GM18498 (cell line): Measurements from ENCODE around the gene PRAME.
"Not testable (repeated sequence)": the region's sequence is repeated elsewhere in the genome, so short reads cannot be mapped to it uniquely, and the experiment has no call there.

Experiments
- ATAC-seq: cut with Tn5 transposase; IDR thresholded peaks from one replicate; pipeline ENCODE4 v1.9.1; 2021; ENCODE audit warnings: mild to moderate bottlenecking, moderate library complexity; ENCODE audit not compliant: unreplicated experiment

Gene PRAME

GRCh38 chr22:22526125-22526912 is 32.7 kb downstream of the PRAME start:
- ATAC-seq, result no peak

GRCh38 chr22:22523494-22523893 is 35.6 kb downstream of the PRAME start:
- ATAC-seq, result no peak

- no peak for ATAC-seq
Measured at GRCh38 chr22:22521631-22522030, 37.4 kb downstream of the PRAME start.

GRCh38 chr22:22520667-22521602 is 38.1 kb downstream of the PRAME start:
- no peak for ATAC-seq

GRCh38 chr22:22520020-22520656 is 38.9 kb downstream of the PRAME start, which contains the start of gene ZNF280A:
Gene ZNF280A (minus strand): TSS chr22:22520270. CDS start chr22:22515630, 4,640 bp downstream.
- no peak for ATAC-seq

- ATAC-seq, result no peak
Measured at GRCh38 chr22:22519591-22519990, 39.5 kb downstream of the PRAME start.

GRCh38 chr22:22516992-22517391 is 42.1 kb downstream of the PRAME start:
- ATAC-seq, result no peak

- ATAC-seq, result no peak
Measured at GRCh38 chr22:22515890-22516289, 43.2 kb downstream of the PRAME start.

GRCh38 chr22:22514431-22514830 is 44.6 kb downstream of the PRAME start:
- ATAC-seq, result not testable (repeated sequence)

GRCh38 chr22:22513619-22514018 is 45.4 kb downstream of the PRAME start:
- no peak for ATAC-seq

GRCh38 chr22:22512951-22513350 is 46.1 kb downstream of the PRAME start:
- ATAC-seq, result no peak

GRCh38 chr22:22510833-22511232 is 48.2 kb downstream of the PRAME start:
- not testable (repeated sequence) for ATAC-seq

- ATAC-seq, result not testable (repeated sequence)
Measured at GRCh38 chr22:22509912-22510311, 49.2 kb downstream of the PRAME start.

- peak; percentile 90 for ATAC-seq
Measured at GRCh38 chr22:22508274-22509176, 50.5 kb downstream of the PRAME start, which contains the start of gene ZNF280B. Gene ZNF280B (minus strand): TSS chr22:22508742. CDS start chr22:22489398, 19,344 bp downstream.

GRCh38 chr22:22507743-22508273 is 51.3 kb downstream of the PRAME start:
- ATAC-seq, result no peak

- no peak for ATAC-seq
Measured at GRCh38 chr22:22506736-22507135, 52.3 kb downstream of the PRAME start.

- no peak for ATAC-seq
Measured at GRCh38 chr22:22498267-22498666, 60.8 kb downstream of the PRAME start.
